Uterus (tissue), 4 donors: ENCODE results near the gene DOCK1. TPM values are rescaled to one million over a fixed set of nuclear protein-coding genes. Genes with fewer than 3 reads are reported as not detected.

Experiments used
- DNase-seq, 2 donors: peaks; one replicate each; pipeline ENCODE4 v3.0.0-alpha.2; 2019 to 2020
- H3K27ac ChIP-seq, 2 donors: fragments of 200-600 bp; sonication (generic); 1 replicate in 1 of 2; 2 replicates in 1 of 2; pipeline ENCODE4 v1.5.1; 2016 to 2018
- H3K27me3 ChIP-seq, 2 donors: fragments of 200-600 bp; sonication (generic); one replicate each; pipeline ENCODE4 v1.5.1; 2018 to 2019; ENCODE audit warnings: control low read depth in 1 of 2
- H3K36me3 ChIP-seq, 2 donors: fragments of 200-600 bp; sonication (generic); one replicate each; pipeline ENCODE4 v1.5.1; 2019; ENCODE audit warnings: control low read depth in 1 of 2
- H3K4me1 ChIP-seq, 2 donors: fragments of 200-600 bp; sonication (generic); one replicate each; pipeline ENCODE4 v1.5.1; 2018 to 2019; ENCODE audit warnings: control low read depth in 1 of 2
- H3K4me3 ChIP-seq, 2 donors: fragments of 200-600 bp; sonication (generic); 1 replicate in 1 of 2; 2 replicates in 1 of 2; pipeline ENCODE4 v1.5.1; 2018 to 2019; ENCODE audit warnings: mild to moderate bottlenecking in 1 of 2
- H3K9me3 ChIP-seq, 2 donors: fragments of 200-600 bp; sonication (generic); one replicate each; pipeline ENCODE4 v1.5.1; 2019; ENCODE audit warnings: control low read depth in 1 of 2
- POLR2A ChIP-seq, 2 donors: fragments of 450-650 bp; IDR thresholded peaks; one replicate each; pipeline ENCODE4 v1.6.1; 2016; ENCODE audit warnings: antibody characterized with exemption in 2 of 2, mild to moderate bottlenecking in 1 of 2, moderate library complexity in 1 of 2
- intact Hi-C: fragments of 100-400 bp; cut with DNase I; formaldehyde crosslinking; loops from one replicate; pipeline ENCODE4 v1.15.1; 2023; ENCODE audit warnings: low total_unique reads
- total RNA-seq, 4 donors: library from RNA; depleted of rRNA in 3 of 4; stranded (reverse); fragments of >200 nt in 3 of 4; gene quantifications; one replicate each; pipeline versions ENCODE4 v1.1.0 to v1.2.4, GENCODE V29; 2014 to 2023
- TF ChIP-seq, protein P1 (sequence below), 4 experiments: fragments of 200-600 bp in 2 of 4; fragments of 450-650 bp in 2 of 4; sonication (generic) in 2 of 4; IDR thresholded peaks; one replicate each; pipeline ENCODE4 v1.5.1; 2016 to 2019; ENCODE audit warnings: antibody characterized with exemption in 4 of 4, mild to moderate bottlenecking in 2 of 4, moderate library complexity in 1 of 4
- donor health status: DM: yes; HTN: yes; CAD: no.

DOCK1 gene
- total RNA-seq, 4 donors from 2014 or later, result 15.6 to 130 (median 65.0) TPM

DNA sequence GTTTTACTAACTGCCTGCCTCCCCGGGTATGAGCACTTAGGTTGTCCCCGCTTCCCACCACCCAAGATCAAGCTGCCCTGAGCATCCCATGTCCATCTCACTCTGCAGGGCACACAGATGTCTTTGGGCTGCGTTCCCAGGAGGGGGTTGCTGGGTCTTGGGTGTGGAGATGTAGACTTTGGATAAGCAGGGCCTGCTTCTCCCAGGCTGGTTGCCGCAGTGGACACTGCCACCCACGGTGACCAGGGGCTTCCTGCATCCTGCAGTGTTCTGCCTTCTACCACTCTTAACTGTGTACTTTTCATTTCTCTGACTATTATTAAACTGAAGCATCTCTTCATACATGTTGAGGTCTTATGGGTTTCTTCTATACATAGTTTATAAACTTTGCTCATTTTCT, 70.0 kb downstream of the DOCK1 start:
- TF ChIP-seq, protein P1, sequence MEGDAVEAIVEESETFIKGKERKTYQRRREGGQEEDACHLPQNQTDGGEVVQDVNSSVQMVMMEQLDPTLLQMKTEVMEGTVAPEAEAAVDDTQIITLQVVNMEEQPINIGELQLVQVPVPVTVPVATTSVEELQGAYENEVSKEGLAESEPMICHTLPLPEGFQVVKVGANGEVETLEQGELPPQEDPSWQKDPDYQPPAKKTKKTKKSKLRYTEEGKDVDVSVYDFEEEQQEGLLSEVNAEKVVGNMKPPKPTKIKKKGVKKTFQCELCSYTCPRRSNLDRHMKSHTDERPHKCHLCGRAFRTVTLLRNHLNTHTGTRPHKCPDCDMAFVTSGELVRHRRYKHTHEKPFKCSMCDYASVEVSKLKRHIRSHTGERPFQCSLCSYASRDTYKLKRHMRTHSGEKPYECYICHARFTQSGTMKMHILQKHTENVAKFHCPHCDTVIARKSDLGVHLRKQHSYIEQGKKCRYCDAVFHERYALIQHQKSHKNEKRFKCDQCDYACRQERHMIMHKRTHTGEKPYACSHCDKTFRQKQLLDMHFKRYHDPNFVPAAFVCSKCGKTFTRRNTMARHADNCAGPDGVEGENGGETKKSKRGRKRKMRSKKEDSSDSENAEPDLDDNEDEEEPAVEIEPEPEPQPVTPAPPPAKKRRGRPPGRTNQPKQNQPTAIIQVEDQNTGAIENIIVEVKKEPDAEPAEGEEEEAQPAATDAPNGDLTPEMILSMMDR (IDR thresholded peaks at IDR 0.05), result no peak
- no peak for TF ChIP-seq POLR2A (IDR thresholded peaks at IDR 0.05)
- H3K9me3 ChIP-seq, result no peaks in the 10 kb centered on the region
- intact Hi-C loops, result no loop called here
- H3K4me3 ChIP-seq, result no peak overlapping the region
- no peak overlapping the region for H3K27ac ChIP-seq
- no peaks in the 10 kb centered on the region for H3K27me3 ChIP-seq
- H3K36me3 ChIP-seq, result no peaks in the 10 kb centered on the region
- H3K4me1 ChIP-seq, result no peaks in the 10 kb centered on the region
- no peak for DNase-seq

DNA sequence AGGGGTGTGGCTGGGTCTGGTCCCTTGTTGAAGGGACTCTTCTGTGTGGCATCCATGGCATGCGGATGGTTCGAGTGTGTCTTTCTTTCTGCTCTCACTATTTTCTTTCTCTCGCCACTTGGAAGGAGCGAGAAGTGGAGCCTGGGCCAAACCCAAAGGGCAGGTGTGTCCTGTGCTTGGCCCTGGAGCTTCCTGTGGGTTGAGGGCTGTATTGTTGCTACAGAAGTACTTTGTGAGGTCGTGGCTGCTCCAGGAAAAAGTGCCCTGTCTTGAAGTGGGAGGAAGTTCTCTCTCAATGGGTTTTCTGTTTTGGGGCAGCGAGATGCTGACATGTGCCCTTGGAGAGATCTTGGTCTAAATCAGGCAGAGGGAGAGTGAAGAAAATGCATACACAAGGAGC, 72.0 kb downstream of the DOCK1 start:
- Histone ChIP-seq H3K9me3 (no peaks in the 10 kb centered on the region), H3K4me1 (no peaks in the 10 kb centered on the region), H3K4me3 (no peak overlapping the region), H3K27me3 (no peaks in the 10 kb centered on the region), H3K36me3 (no peaks in the 10 kb centered on the region), H3K27ac (no peak overlapping the region)
- intact Hi-C loops, result no loop called here
- DNase-seq, result no peak
- TF ChIP-seq, protein P1 (IDR thresholded peaks at IDR 0.05), result no peak
- TF ChIP-seq POLR2A (IDR thresholded peaks at IDR 0.05), result no peak

DNA sequence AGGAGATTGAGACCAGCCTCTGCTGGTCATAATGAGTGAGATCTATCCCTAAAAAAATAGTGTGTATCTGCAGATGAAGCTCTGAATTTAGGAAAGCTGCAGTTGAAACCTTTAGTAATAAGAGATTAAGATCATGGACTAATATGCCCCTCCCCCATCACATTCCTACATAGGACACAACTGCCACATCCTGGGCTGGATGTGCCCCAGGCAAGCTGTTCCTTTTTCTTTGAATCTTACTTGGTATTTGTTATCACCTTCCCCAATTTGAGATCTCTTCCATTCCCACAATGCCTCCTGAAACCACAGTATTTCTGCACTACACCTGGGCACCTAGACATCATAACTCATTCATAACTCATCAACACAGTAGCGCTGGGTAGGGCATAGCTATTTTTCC, 74.1 kb downstream of the DOCK1 start:
- Histone ChIP-seq H3K36me3 (no peaks in the 10 kb centered on the region), H3K27ac (no peak overlapping the region), H3K9me3 (no peaks in the 10 kb centered on the region), H3K4me1 (no peaks in the 10 kb centered on the region), H3K4me3 (no peak overlapping the region), H3K27me3 (no peaks in the 10 kb centered on the region)
- intact Hi-C loops, result no loop called here
- TF ChIP-seq, protein P1 (IDR thresholded peaks at IDR 0.05), result no peak
- no peak for TF ChIP-seq POLR2A (IDR thresholded peaks at IDR 0.05)
- DNase-seq, result no peak

DNA sequence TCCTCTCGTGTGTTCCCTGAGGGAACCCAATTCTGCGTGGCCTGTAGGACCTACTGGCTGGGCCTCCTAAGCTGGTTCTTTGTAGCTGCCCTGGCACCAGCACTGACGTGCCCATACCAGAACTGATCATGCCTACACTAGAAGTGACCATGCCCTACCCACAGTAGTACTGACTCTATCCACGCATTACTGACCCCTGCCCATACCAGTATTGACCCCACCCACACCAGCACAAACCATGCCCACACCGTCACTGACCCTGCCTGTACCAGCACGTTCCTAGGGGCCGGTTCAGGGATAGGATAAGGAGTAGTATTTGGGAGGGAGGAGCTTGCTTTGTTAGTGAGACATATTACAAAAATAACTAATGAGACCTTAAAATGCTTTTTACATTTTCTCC, 88.0 kb downstream of the DOCK1 start:
- DNase-seq, result no peak
- H3K27me3 ChIP-seq, result no peaks in the 10 kb centered on the region
- no peaks in the 10 kb centered on the region for H3K36me3 ChIP-seq
- no peak for TF ChIP-seq POLR2A (IDR thresholded peaks at IDR 0.05)
- TF ChIP-seq, protein P1 (IDR thresholded peaks at IDR 0.05), result no peak
- H3K4me1 ChIP-seq, result no peaks in the 10 kb centered on the region
- no peak overlapping the region for H3K4me3 ChIP-seq
- H3K27ac ChIP-seq, result no peak overlapping the region
- intact Hi-C loops, result no loop called here
- no peaks in the 10 kb centered on the region for H3K9me3 ChIP-seq

DNA sequence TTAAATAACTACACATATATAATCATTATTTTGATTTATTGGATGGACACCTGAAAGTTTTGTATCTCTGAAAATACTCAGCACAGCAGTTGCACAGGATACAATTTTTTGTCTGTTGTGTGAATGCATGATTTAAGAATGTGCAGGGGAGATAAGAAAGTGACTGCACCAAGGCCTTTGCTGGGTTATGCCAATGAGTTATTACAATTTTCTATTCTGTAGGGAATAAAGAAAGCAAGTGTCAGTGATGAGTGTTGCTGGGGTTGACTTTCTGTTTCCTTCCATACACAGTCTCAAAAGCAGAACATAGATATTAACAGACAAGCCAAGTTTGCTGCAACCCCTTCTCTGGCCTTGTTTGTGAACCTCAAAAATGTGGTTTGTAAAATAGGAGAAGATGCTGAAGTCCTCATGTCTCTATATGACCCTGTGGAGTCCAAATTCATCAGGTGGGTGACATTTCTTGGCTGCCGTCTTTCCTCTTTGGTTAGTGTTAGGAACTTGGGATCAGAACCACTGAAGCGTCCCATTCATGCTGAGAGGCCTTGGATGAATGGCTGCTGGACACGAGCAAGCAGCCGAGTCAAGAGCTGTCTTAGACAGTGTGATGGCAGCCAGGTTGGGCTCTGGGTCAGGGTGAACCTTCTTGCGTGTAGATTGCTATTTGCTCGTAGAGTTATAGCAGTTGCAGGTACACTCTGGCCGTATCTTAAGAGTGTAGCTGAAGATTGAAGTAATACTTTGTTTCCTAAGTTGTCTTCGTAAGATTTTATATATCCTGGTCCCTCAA, 92.8 kb downstream of the DOCK1 start:
- DNase-seq, result no peak
- Histone ChIP-seq H3K36me3 (no peaks in the 10 kb centered on the region), H3K27me3 (no peaks in the 10 kb centered on the region), H3K4me1 (no peaks in the 10 kb centered on the region), H3K27ac (no peak overlapping the region), H3K9me3 (no peaks in the 10 kb centered on the region), H3K4me3 (no peak overlapping the region)
- TF ChIP-seq, protein P1 (IDR thresholded peaks at IDR 0.05), result no peak
- TF ChIP-seq POLR2A (IDR thresholded peaks at IDR 0.05), result no peak
- intact Hi-C loops, result no loop called here
